ENCODE results near the gene AJAP1. TPM values are rescaled to one million over a fixed set of nuclear protein-coding genes. Genes with fewer than 3 reads are reported as not detected.

The AJAP1 gene
- total RNA-seq, 1 donor from 2014 or later = 6.9 TPM

DNA sequence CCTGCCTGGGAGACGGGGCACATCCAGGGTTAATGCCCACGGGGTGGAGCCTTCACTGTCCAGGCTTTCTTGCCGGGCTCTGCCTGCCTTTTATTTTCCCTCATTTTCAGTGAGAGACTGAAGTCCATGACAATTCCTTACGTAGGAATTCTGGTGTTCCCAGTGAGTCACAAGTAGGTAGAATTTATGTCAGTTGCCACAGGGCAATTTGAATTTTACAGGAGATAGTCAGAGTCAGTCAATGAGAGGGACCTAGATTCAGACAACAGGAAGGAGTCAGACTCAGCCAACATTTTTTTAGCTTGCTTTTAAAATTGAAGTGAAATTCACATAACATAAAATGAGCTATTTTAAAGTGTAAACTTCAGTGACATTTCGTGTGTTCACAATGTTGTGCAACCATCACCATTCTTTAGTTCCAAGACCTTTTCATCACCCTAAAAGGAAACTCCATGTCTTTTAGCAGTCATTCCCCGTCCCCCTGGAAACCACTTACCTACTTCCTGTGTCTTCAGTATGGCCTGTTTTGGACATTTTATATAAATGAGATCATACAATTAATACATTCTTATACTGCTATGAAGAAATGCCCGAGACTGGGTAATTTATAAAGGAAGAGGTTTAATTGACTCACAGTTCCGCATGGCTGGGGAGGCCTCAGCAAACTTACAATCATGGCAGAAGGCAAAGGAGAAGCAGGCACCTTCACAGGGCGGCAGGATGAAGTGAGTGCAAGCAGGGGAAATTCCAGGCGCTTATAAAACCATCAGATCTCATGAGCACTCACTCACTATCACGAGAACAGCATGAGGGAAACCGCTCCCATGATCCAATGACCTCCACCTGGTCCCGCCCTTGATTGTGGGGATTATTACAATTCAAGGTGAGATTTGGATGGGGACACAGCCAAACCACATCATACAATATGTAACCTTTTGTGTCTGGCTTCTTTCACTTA lies 14.6 kb downstream of the AJAP1 start:
- intact Hi-C loops (cut with DNase I) = no loop called here
- H3K4me3 ChIP-seq = no peak overlapping the region
- TF ChIP-seq, protein P1, sequence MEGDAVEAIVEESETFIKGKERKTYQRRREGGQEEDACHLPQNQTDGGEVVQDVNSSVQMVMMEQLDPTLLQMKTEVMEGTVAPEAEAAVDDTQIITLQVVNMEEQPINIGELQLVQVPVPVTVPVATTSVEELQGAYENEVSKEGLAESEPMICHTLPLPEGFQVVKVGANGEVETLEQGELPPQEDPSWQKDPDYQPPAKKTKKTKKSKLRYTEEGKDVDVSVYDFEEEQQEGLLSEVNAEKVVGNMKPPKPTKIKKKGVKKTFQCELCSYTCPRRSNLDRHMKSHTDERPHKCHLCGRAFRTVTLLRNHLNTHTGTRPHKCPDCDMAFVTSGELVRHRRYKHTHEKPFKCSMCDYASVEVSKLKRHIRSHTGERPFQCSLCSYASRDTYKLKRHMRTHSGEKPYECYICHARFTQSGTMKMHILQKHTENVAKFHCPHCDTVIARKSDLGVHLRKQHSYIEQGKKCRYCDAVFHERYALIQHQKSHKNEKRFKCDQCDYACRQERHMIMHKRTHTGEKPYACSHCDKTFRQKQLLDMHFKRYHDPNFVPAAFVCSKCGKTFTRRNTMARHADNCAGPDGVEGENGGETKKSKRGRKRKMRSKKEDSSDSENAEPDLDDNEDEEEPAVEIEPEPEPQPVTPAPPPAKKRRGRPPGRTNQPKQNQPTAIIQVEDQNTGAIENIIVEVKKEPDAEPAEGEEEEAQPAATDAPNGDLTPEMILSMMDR (IDR thresholded peaks at IDR 0.05) = no peak
- no peaks in the 10 kb centered on the region for H3K4me1 ChIP-seq
- H3K36me3 ChIP-seq = no peaks in the 10 kb centered on the region
- DNase-seq (ENCODE audit: low spot score in 2 of 2) = no peak
- H3K9me3 ChIP-seq = no peaks in the 10 kb centered on the region
- no peak overlapping the region for H3K27ac ChIP-seq
- no peaks in the 10 kb centered on the region for H3K27me3 ChIP-seq

GRCh38 chr1:4670265-4670664 lies 15.9 kb downstream of the AJAP1 start:
- Histone ChIP-seq H3K4me1 (no peaks in the 10 kb centered on the region), H3K27me3 (no peaks in the 10 kb centered on the region), H3K9me3 (no peaks in the 10 kb centered on the region), H3K36me3 (no peaks in the 10 kb centered on the region), H3K27ac (no peak overlapping the region), H3K4me3 (no peak overlapping the region)
- intact Hi-C loops (cut with DNase I) = no loop called here
- TF ChIP-seq, protein P1 (IDR thresholded peaks at IDR 0.05) = no peak
- no peak for DNase-seq (ENCODE audit: low spot score in 2 of 2)

DNA sequence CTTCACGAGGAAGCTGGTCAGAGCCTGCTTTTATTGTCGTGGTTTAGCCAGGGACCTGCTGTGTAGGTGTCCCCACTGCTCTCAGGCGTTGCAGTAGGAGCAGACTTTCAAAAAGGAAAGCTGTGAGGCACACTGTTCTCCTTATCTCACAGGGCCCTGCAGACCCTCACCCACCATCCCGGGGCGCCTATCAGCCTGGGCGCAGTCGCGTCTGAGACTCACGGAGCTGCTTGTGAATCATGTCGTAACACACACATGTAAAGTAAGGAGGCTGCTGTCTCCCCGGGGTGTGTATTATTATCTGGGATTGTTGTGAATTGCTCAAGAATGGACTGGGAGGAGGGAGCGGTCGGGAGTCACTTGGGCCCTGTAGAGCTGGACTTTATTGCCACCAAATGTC lies 17.4 kb downstream of the AJAP1 start:
- H3K27me3 ChIP-seq = no peaks in the 10 kb centered on the region
- no peaks in the 10 kb centered on the region for H3K36me3 ChIP-seq
- no peak overlapping the region for H3K4me3 ChIP-seq
- intact Hi-C loops (cut with DNase I) = no loop called here
- TF ChIP-seq, protein P1 (IDR thresholded peaks at IDR 0.05) = no peak
- no peak overlapping the region for H3K27ac ChIP-seq
- H3K4me1 ChIP-seq = no peaks in the 10 kb centered on the region
- no peak for DNase-seq (ENCODE audit: low spot score in 2 of 2)
- no peaks in the 10 kb centered on the region for H3K9me3 ChIP-seq

DNA sequence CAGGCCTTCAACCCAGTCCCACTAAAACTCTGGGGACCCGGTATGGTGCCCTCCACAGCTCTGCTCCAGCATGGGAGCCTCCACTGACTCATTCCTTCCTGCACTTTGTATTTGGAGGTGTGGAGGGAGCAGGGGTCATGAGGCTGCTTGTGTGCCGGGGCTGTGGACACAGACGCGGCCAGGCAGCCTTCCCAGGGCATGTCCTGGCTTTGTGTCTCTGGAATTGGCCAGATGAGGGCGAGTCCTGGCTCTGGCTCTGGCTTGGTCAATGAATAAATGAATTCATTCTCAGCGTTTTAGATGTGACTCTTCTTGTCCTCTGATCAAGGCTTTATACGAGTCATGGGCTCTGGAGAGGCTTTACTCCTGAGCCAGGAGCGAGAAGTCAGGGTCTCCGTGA lies 19.1 kb downstream of the AJAP1 start:
- H3K9me3 ChIP-seq = no peaks in the 10 kb centered on the region
- no peaks in the 10 kb centered on the region for H3K36me3 ChIP-seq
- intact Hi-C loops (cut with DNase I) = no loop called here
- H3K4me1 ChIP-seq = no peaks in the 10 kb centered on the region
- no peaks in the 10 kb centered on the region for H3K27me3 ChIP-seq
- no peak overlapping the region for H3K27ac ChIP-seq
- TF ChIP-seq, protein P1 (IDR thresholded peaks at IDR 0.05) = no peak
- H3K4me3 ChIP-seq = no peak overlapping the region
- DNase-seq (ENCODE audit: low spot score in 2 of 2) = no peak

- intact Hi-C loops (cut with DNase I) = no loop called here
- Histone ChIP-seq H3K27me3 (no peaks in the 10 kb centered on the region), H3K4me1 (no peaks in the 10 kb centered on the region), H3K27ac (no peak overlapping the region), H3K4me3 (no peak overlapping the region), H3K36me3 (no peaks in the 10 kb centered on the region), H3K9me3 (no peaks in the 10 kb centered on the region)
- DNase-seq (ENCODE audit: low spot score in 2 of 2) = no peak
- TF ChIP-seq, protein P1 (IDR thresholded peaks at IDR 0.05) = no peak
Observed at GRCh38 chr1:4674117-4674516, 19.7 kb downstream of the AJAP1 start.

Measured in ascending aorta (tissue), 2 donors.